Activated CD4-positive, alpha-beta T cell treated with anti-CD3 and anti-CD28 coated beads for 4 hours (primary cell): ENCODE measurements around the gene LUC7L3.
"Not testable (repeated sequence)": the region's sequence is repeated elsewhere in the genome, so short reads cannot be mapped to it uniquely, and the experiment has no call there.

Source experiments
- DNase-seq, 2 donors: peaks; one replicate each; pipeline ENCODE4 v3.0.0-alpha.2; 2020

Gene LUC7L3

DNA sequence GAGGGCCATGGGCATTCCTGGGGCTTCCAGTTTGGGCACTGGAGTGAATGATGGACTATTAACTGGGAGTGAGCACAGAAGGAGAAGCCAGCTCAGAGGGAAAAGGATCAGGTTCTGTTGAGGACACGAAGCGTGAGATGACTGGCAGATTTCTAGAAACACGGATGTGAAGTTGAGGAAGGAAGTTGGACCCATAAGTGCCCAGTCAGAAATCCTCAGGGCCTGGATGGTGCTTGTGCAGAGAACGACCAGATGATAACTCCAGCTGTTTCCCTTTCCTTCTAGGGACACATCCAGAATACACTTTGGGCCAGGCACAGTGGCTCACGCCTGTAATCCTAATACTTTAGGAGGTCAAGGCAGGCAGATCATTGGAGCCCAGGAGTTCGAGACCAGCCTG lies 71.2 kb downstream of the LUC7L3 start:
- DNase-seq: no peak

DNA sequence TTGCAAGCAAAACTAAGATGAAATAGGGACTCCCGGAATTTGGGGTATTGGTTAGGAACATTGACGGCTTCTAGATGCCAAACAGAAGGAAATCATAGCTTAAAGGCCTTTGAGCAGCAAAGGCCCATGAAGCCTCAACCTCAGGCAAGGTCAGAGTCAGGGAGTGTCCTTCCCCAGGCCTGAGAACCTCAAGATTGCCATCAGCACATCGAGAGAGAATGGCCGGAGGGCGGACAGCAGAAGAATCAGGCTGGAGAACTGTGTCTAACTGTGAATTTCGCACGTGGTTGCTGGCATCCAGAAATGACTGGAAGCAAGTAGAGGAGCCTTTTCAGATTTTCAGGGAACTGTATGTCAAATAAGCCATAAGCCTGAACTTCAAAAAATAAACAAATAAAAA lies 72.7 kb downstream of the LUC7L3 start:
- DNase-seq: no peak

DNA sequence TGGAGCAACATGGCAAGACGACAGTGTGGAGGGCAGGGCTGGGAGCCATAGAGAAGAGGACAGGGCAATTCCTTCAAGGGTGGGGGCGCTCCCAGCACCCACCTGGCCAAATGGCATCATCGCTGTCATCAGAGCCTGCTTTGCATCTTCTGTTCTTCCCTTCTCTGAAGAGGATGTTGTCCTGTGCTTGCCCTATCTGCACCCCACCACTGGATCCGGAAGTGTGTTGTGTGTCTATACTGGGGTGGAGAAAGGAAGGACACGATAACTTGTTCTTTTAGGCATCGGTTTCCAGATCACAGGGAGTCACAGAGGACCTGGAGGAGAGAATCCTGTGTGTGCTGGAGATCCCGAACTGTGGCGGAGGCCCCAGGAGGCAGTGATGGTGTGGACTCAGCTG lies 73.6 kb downstream of the LUC7L3 start:
- DNase-seq: no peak

DNA sequence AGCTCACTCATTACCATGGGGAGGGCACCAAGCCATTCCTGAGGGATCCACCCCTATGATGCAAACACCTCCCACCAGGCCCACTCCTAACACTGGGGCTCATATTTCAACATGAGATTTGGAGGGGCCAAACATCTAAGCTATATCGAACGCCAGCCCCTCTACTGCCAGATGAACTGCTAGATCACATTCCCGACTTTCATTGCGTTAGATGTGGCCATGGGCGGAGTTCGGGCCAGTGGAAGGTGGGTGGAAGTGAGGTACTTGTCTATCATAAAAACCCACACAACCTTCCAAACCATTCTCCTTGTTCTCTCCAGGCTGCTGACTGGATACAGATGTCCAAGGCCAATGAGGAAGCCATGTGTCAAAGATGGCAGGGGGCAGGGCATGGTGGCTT lies 75.0 kb downstream of the LUC7L3 start:
- DNase-seq: no peak

DNA sequence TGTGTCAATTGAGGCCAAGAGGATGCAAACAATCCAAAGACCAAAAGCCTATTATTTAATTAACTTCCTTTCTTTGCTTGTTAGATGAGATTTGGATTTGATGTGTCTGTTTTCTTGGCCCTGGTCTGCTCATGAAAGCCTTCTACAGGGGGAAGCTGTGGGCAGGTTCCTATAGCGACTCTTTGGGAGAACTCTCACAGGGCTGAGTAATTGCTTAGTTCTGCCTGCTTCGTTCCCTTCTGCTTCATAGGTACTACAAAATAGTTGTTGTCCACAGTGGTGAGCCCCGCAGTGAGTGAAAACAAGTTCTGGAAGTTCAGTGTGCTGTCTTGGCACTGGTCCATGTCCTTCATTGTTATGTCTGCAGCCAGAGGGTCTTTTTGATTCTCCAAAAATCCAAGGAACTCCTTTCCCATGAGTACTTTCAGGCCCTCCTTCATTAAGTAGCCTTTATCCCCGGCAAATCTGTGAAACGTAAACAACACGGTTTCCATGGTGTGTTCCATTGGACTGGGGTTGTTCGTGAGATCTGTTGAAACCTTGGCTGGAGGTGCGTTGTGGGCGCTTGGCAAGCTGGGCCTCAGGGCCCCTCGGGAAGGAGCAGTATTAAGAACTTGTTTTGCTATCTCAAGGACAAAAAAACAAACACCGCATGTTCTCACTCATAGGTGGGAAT lies 77.9 kb downstream of the LUC7L3 start:
- DNase-seq: no peak

DNA sequence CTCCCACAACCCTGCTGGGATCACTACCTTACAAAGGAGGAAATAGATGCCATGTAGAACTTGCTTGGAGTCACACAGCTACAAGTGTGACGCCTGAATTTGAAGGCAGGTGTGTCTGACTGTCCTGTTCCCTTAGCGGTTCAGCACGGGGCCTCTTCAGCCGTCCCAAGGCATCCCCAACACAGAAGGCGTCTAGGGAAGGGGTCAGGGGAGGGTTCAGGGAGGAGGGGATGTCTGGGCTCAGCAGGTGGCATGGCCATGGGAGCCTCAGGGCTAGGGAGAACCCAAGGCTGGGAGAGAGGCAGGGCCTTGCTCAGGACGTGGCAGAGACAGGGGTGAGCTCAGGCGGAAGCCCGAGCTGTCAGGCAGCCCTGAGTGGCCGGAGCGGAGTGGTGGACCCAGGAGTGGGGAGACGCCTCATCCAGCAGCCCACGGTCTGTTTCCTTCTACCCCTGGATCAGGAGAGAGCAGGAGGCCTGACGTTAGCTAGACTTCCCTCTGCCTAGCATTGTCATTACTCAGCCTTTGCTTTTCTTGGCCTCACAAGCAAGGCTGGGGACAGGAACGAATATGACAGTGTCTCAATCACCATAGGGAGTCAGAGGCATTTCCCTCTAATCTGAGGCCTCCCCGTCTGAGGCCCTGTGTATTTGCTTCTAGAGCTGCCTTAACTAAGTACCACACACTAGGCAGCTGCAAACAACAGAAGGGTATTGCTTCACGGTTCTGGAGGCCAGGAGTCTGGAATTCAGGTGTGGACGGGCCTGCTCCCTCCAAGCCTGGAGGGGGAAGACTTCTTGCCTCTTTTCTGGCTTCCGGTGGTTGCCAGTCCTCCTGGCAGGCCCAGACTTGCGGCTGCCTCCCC lies 79.3 kb downstream of the LUC7L3 start:
- no peak for DNase-seq

DNA sequence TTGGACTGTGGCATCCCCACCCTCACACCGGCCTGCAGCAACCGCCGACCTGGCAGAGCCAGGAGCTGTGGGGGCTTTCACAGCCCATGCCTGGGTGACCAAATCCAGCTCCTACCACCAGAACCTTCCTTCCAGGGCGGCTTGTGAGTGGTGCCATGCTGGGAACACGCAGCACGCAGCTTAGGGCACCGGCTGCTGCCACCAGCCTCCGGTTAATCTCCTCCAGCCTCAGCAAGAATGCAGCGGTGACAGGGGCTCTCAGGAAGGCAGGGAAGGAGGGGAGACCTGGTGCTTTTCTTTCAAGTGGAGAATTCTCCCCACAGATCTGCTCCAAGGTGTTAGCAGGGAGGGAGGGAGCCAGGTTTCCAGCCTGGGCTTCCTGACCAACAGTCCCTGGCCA lies 80.2 kb downstream of the LUC7L3 start:
- no peak for DNase-seq

DNA sequence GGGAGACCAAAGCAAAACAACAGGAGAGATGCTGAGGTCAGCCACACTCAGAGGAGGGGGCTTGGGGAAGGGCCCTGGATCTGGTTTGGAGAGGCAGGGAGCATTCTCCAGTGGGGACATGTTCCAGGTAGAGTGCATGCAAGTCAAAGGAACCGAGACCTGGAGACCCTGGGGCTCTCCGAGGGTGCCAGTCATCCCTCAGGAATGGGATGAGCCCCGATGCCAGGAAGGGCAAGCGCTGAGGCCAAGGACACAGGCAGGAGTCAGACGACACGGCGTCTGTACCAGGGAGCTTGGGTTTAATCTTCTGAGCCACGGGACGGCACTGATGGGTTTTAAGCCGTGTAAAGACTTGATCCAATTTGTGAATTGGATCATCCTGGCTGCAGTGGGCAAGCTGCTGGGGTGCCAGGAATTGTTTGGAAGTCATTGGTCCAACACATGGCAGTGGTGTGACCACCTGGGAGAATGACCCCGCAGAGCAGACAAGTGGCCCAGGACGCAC lies 80.8 kb downstream of the LUC7L3 start:
- DNase-seq: no peak

DNA sequence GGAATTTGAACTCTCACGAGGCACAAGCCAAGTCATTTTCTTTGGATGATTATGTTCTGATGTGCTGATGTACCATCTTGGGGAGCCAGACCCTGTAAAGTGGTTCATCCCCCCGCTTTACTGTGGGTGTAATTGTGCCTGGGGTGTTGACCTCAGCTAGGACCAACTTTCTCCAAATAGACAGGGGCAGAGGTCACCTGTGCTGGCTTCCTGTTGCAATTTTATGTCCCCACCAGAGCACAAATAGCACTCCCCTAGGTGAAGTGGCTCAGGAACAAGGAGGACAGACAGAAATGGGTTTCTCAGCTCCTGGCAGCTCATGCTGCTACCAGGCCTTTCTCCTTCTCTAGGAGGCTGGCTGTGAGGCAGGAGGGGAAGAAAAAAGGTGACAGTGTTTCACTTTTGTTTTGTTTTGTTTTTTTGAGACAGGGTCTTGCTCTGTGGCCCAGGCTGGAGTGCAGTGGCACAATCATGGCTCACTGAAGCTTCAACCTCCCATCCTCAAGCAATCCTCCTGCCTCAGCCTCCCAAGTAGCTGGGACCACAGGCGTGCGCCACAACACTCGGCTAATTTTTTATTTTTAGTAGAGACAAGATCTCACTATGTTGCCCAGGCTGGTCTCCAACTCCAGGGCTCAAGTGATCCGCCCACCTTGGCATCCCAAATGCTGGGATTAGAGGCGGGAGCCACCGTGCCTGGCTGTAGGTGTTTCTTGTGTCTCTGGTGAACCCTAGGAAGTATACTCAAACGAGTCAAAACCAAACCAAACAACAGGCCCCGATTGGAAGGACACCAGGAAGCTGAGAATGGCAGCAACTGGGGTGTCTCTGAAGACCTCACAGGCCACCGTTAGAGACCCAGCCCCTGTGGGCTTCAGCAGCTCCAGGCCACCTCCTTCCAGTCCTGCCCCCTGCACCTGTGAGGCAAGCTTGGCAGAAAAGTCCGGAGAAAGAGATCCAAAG lies 83.5 kb downstream of the LUC7L3 start:
- no peak for DNase-seq

DNA sequence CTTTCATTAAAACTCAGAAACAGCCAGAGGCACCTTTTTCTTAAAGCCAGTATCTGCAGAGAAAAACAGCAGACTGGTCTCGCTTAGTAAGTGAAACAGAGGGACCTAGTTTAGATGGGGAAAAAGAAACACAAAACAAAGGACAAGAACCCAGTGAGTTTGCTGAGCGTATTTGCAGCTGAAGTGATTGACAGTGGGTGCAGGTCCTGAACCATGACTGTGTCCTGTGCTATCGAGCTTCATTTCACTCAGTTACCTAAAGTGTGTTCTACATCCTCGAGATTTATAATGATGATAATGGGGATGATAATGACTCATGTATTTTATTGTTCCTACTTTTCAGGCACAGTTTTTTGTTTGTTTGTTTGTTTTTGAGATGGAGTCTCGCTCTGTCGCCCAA lies 84.3 kb downstream of the LUC7L3 start:
- no peak for DNase-seq

DNA sequence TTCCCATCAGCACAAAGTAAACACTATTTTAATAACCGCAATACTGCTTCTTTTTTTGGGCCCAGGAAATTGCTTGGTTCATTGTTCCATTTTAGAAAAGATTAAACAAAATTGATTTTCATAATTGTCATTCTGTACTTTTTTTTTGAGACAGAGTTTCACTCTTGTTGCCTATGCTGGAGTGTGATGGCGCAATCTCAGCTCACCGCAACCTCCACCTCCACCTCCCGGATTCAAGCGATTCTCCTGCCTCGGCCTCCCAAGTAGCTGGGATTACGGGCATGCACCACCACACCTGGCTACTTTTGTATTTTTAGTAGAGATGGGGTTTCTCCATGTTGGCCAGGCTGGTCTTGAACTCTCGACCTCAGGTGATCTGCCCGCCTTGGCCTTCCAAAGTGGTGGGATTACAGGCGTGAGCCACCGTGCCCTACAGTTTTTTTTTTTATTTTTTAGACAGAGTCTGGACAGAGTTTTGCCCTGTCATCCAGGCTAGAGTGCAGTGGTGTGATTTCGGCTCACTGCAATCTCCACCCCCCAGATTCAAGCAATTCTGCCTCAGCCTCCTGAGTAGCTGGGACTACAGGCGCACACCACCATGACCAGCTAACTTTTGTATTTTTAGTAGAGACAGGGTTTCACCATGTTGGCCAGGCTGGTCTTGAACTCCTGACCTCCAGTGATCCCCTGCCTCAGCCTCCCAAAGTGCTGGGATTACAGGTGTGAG lies 85.5 kb downstream of the LUC7L3 start:
- not testable (repeated sequence) for DNase-seq

DNA sequence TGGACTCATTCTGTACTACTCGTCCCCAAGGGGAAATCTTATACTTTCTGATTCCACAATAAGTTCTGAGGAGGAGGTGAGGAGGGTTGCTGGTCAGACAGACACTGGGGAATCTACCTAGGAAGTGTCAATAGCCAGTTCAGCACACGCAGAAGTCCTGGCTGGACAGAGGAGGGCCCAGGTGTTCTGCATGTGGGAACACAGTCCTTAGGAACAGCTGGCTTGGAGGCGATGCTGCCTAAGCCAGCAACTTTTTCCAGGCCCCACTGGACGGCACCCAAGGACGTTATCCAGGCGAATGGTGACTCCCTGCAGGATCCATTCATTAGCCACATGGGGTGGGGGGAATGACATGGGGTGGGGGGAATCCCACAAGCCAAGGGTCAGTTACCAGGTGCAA lies 86.1 kb downstream of the LUC7L3 start:
- DNase-seq: no peak
